RKO (cell line): ENCODE results near the gene LATS2.

ENCODE experiments used
- DNase-seq: peaks from one replicate; pipeline ENCODE4 v3.0.0-alpha.2; 2016; ENCODE audit warnings: low spot score

The LATS2 gene

GRCh38 chr13:21015284-21015683, 46.1 kb downstream of the LATS2 start:
- DNase-seq: peak; percentile 60

GRCh38 chr13:21014502-21015170, 46.8 kb downstream of the LATS2 start:
- peak; percentile 23 for DNase-seq

GRCh38 chr13:21014139-21014501, 47.3 kb downstream of the LATS2 start:
- no peak for DNase-seq

DNA sequence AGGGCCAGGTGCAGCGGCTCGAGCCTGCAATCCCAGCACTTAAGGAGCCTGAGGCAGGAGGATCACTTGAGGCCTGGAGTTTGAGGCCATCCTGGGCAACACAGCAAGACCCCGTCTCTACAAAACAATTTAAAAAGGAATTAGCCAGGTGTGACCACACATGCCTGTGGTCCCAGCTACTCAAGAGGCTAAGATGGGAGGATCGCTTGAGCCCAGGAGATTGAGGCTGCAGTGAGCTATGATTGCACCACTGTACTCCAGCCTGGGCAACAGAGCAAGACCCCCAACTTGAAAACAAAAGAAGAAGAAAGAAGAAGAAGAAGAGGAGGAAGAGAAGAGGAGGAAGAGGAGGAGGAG, 47.7 kb downstream of the LATS2 start:
- no peak for DNase-seq

DNA sequence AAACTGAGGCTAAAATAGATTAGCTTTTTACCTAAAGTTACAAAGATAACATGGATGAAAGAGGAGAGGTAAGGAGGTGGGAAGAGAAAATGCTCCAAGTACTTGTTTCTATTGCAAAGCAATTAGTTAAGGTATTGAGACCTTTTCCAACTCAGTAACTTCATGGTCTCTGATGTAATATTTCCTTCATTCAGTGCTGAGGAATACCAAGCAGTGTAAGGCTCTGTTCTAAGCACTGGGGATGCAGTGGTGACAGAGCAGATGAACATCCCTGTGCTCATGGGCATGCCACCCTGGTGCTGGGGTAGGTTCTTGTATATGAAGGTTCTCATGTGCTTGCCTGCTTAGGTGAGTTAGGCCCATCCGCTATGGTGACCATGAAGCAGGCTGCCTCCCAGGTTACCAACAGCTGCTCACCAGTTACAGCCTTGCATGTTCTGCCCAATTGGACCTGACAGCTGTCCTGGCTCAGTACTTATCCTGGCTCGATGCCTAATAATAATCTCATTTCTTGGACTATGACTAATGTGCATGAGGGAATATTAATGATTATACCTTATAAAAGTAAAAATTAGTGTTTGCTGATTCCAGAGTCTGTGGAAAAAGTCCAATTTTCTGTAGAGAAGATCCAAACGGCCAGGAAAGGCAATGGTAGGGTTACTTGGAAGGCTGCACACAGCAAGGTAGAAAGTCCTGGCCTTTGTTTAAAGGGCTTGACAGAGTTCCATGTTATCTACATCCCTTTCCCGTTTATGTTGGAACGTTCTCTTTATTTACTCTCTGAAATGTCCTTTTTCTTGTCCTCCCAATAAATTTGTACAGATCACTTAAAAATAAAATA, 48.3 kb downstream of the LATS2 start:
- no peak for DNase-seq

GRCh38 chr13:21012211-21012610, 49.2 kb downstream of the LATS2 start:
- no peak for DNase-seq

GRCh38 chr13:21011378-21011777, 50.0 kb downstream of the LATS2 start:
- no peak for DNase-seq

DNA sequence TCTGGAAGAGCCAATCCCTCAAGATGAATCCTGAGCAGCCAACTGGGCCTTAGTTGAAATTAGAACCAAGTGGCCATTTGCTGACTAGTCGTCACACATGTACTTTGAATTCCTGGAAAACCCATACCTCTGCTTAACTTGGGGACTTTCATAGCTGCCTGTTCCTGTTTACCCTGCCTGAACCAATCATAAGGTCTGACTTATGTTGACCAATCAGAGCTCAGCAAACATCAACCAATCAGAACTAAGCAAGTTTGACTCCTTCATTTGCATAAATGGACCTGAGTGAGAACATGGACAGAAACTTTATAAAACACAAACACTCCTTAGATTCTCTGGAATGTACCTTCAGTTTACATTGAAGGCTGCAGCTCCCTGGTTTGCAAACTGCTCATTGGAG, 50.8 kb downstream of the LATS2 start:
- peak; percentile 30 for DNase-seq

DNA sequence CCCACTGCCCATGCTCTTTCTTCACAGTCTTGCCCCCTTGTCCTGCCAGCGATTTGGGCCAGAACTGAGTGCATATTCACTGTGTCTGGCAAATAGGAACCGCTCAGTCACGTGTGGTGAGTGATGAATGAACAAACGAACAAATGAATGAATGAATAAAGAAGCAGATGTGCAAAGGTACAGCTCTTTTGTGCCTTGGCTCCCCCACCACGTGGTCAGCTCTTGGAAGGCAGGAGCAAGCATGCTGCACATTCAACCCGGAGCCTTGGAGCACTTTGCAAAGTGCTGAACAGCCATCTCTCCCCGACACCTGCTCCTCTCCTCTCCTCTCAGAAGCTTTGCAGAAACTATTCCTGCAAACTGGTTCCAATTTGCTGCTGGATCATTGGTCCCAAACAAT, 52.4 kb downstream of the LATS2 start:
- no peak for DNase-seq

DNA sequence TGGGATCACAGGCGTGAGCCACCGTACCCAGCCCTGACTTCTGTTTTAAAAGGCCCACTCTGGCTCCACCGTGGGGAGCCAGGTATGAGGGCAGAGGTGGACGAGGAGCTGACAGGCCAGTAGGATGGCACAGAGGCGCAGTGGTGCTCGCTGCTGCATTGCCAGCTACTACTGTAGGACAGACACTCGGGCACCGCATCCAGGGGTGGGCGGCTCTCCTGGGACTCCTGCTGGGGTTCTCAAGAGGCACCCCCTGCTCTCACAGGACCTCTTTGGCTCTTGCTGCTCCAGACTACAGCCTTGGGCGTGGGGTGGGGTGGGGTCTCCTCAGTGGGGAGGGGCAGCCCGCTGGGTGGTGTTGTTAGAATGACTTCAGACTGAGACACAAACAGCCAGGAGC, 53.4 kb downstream of the LATS2 start:
- DNase-seq: no peak

DNA sequence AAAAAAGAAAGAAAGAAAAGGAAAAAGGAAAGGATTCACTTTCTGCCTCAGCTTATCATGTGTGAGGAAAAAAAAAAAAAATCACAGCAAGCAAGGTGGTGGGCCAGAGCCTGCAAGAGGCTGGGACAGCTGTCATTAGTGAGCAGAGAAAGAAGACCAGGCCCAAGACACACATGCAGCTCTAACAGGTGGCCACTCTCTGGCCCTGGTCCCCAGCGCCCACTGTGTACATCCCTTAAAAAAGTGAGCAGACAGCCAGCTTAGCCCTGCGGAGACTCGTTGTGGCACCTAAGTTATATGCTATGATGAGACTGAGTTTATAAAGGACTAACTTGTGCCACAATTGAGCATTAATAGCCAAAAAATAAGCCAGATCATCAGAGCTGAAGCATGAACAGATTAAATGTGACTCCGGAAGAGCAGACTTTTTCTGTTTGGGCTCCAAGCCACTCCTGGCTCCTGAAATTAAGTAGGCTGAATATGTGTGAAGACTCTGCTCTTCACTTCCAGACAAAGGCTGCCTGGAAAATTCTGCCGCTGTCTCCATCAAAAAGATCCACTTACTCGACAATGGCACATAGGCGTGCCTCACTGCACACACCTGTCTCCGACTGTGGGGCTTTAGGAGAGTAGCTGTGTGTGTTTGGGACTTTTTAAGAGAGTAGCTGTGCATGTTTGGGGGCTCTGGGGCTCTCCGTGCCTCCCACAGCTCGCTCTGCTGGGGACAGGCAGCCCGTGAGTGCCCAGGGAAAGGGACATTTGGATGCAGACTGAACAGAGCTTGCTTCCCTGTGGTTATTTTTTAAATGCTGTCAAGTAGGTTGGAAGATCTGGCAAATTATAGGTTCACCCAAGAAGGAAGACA, 55.0 kb downstream of the LATS2 start:
- DNase-seq: no peak

GRCh38 chr13:21005193-21005592, 56.2 kb downstream of the LATS2 start:
- DNase-seq: no peak

- DNase-seq: no peak
Observed at GRCh38 chr13:21001471-21001870, 59.9 kb downstream of the LATS2 start.

DNA sequence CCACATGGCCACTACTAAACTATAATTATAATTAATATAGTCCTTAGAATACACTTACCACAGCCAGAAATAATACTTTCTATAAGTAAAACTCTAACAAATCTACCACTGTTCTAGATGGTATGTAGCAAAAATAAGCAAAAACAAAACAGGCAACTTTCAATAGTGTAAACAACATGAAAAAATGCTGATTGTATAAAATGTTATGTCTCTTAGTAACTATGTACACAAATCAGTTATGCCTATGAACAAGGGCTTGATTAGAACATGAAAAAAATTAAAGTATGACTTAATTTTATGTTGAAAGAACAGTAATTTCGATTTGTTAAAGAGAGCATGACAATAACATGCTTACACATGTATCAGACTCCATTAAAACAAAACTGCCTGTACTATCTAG, 60.7 kb downstream of the LATS2 start:
- DNase-seq: no peak

DNA sequence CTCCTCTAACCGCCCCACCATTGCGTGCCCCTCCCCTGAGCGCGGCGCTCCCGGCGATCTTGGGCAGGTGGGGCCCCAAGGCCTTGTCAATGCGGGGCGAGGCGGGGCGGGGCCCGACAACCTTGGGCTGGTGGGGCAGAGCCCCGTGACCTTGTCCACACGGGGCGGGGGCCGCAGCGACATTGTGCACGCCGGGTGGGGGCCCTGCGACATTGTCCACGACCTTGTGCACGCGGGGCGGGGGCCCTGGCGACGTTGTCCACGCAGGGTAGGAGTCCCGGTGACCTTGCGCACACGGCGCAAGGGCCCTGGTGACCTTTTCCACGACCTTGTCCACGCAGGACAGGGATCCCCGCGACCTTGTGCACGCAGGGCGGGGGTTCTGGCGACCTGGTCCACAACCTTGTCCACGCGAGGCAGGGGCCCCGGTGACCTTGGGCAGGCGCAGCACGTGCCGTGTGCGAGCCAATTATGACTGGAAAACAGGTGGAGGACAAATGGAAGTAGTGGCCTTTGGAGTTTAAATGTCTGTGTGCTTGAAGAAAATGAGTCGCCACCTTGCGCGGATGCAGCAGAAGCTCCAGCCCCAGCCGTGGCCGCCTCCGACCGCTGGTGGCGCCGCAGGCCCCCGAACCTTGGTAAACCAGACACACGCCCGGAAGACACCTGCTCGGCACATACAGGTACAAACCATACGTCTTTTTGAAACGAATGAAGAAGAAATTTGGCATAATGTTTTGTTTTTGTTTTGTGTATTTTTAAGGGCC, 62.6 kb downstream of the LATS2 start:
- no peak for DNase-seq

DNA sequence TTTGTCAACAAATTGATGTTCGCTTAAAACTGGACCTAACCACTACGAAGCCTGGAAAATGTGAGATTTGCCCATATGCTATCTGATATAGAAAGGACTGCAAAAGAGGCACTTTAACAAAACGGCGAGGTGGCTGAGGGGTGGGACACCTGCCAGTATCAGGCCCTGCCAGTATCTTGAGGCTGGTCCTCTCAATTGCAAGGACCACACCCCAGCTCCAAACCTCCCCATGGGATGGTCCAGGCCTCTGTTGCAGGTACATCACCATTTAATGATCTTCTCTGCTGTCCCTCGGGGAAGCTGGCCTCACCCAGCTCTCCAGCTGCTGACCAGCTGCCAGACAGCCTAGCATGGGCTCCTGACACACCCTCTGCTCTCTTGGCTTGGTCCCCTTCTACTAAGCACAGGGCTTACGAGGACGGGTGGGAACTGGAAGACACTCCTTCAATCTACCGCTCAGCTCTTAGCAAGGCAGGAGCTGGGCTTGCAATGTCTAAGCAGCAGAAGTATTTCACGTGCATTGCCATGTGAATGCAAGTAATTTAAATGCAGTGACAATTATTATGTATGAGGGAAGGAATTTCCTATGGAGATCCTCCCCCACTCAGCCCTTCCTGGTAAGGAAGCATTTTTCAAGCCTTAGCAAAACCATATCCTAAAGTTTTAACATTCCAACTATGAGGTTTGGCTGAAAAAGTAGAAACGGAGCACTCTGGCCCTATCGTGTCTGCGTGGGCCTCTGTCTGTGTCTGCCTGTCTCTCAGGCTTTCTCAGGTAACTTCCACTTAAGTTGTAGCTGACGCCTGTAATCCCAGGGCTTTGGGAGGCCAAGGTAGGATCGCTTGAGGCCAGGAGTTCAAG, 63.9 kb downstream of the LATS2 start:
- no peak for DNase-seq

DNA sequence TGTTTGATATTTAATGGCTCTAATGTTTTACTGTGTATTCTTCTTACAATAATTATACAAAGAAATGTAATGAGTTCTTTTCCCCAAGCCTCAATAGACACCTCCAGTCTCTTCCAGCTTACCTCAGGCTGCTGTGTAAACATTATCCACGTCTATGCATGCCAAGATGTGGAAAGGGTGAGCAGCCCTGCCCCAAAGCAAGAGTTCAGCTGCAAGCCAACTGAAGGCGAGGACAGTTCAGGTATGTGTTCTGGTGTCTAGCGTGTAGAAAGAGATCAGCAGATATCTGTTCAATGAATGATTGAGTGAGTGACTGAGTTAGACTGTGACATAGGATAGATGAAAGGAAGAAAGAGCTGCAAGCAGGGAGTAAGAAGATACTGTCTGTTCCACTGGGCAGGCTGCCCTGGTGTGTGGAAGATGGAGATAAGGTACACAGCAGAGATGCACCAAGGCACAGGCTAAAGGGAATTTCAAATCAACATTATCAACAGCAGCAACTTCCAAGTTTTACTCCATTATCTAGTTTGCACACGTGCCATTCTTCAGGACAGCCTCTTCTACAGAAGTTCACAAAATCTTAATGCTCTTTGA, 66.0 kb downstream of the LATS2 start:
- no peak for DNase-seq

- DNase-seq: no peak
Observed at GRCh38 chr13:20994441-20994821, 67.0 kb downstream of the LATS2 start.

- DNase-seq: no peak
Observed at GRCh38 chr13:20993661-20994440, 67.5 kb downstream of the LATS2 start.

- DNase-seq: no peak
Observed at GRCh38 chr13:20993211-20993610, 68.2 kb downstream of the LATS2 start.
